GM21825 (cell line): ENCODE data around the gene CDKN3.
A peak's percentile ranks its signal among the peaks of the same experiment; 100 is the strongest.

ENCODE experiments used
- ATAC-seq: cut with Tn5 transposase; IDR thresholded peaks from one replicate; pipeline ENCODE4 v1.9.1; 2021; ENCODE audit warnings: mild to moderate bottlenecking, moderate library complexity; ENCODE audit not compliant: unreplicated experiment

The CDKN3 gene, protein sequence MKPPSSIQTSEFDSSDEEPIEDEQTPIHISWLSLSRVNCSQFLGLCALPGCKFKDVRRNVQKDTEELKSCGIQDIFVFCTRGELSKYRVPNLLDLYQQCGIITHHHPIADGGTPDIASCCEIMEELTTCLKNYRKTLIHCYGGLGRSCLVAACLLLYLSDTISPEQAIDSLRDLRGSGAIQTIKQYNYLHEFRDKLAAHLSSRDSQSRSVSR

DNA sequence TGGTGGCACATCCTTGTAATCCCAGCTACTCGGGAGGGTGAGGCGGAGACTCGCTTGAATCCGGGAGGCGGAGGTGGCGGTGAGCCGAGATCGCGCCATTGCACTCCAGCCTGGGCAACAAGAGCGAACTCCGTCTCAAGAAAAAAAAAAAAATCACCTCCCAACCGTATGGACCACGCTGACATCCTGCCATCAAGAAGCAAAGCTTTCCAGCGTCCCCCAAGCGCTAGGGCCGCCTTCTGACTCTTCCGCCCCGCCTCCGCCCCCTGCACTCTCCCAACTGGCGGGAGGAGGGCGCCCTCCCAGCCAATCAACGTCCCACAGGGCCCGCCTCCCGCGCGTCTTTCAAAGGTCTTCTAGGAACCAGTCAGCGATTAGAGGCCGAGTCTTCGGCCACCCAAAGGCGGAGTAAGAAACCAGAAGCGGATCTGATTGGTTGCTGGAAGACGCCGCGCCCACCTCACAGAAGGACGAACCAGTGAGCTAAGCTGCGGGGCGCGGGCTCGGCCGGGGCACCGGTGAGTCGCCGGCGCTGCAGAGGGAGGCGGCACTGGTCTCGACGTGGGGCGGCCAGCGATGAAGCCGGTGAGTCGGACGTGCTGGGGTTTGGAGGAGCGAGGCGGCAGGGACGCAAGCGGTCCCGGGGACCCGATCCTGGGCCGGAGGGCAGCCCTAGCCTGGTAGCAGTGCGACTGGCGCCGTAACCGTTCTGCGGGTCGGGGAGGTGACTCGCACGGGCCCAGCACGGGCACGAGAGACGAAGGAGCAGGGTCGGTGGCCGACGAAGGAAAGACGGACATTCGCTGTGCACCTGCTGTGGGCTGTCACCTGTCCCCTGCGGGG, at the start of gene CDKN3:
TSS of gene CDKN3 (plus strand) at position 515 of the 843 bp plus-strand sequence. CDS start at position 577, 62 bp downstream.
- peak; percentile 98 for ATAC-seq

DNA sequence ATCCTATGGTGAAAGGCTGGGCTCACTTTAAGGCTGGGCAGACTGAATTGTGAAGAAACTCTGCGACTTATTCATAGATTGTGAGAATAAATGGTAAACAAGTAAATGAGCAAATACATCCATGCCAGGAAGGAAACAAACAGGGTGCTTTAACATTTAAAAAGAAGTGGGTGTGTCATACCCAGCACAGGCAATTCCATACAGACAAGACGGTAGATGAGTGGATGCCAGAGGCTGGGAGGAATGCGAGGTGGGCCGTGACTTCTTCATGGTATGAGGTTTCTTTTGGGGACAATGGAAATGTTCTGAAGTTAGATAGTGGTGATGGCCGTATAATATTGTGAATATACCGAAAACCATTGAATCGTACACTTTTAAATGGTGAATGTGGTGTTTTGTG, 49.8 kb upstream of the CDKN3 start:
- no peak for ATAC-seq

DNA sequence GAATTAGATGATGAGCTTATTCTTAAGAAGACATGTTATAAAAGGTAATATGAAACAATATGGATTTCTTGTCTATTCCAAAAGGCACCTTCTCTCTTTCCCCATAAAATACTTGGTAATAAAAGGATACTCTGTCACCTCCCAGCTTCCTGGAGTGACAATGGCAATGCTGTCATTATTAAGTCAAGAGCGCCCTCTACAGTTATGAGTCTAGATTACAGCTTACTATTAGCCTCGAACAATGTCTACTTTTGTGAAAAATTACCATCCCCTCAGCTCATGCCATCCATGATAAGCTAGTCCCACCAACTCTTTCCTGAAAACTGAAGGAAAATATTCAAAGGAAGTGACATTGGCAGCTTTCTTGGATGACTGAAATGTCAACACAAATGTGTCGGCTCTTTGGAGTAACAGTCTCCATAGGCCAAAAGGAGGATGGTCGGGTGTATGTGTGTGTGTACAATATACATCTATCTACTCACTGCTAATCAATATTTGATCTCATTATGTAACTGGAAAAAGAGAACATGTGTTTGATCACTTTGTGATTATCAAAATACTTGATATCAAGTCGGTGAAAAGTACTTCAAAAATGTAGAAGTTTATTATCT, 48.7 kb upstream of the CDKN3 start:
- ATAC-seq: no peak

DNA sequence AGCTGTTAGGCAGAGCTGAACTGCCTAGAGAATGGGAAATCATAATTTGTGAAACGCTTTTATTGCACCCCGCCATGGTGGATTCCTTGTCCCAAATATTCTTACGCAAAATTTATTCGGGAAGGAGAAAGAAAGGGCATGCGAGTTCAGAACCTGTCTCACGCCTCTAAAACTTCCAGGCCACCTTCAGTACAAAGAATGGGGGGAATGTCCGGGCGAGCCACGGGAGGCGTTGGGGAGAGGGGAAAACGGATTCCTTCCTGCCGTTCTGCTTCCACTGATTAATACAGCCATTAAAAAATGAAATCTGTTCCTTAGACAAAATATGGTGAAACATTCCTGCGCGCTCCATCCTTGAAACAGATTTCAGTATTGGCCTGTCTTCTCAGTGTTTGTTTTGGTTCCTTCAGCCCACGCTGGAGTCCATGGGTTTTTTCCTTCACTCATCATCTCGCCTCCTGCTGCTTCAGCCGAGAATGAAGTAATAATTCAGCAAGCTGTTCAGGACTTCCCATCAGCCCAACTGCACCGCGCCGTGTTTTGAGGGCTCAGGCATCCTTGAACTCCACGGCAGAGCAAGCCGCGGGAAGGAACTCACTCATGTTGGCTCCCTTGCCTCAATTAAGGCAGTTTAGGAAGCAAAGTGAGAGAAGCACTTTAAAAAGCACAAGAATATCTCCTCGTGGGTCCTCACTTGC, 47.7 kb upstream of the CDKN3 start:
- no peak for ATAC-seq

DNA sequence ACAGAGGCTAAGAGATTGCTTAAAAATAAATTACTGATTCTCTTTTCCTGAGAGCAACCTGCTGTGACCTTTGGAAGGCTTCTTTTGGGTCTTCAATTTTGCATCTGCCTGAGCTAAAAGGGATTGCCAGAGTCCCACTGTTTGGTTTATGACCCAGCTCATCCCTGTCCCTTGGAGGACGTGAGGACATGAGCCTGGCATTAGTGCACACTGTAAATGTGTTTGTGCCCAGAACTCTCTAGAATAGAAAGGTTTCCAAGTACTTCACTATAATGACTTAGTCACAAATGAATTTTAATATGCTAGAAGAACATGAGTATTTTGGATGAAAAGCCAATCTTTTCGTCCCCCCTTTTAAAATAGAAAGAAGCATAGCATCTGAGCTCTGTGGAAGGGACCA, 47.1 kb upstream of the CDKN3 start:
- ATAC-seq: no peak

DNA sequence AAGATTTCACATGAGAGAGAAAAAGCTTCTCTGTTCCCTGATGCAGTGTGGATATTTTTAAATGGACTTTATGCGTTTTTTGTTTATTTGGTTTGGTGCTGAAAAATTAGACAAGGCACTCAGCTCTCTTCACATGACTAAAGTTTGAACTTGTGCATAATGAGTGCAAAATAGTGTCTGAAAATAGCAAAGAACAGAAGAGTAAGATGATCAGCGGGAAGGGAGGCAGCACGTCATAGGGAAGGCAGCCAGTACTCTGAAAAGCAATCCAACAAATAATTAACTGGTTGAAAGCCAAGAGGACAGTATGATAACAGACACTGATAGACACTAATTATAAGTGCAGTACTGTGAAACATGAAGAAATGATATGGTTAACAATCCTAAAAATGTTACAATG, 46.6 kb upstream of the CDKN3 start:
- ATAC-seq: no peak

DNA sequence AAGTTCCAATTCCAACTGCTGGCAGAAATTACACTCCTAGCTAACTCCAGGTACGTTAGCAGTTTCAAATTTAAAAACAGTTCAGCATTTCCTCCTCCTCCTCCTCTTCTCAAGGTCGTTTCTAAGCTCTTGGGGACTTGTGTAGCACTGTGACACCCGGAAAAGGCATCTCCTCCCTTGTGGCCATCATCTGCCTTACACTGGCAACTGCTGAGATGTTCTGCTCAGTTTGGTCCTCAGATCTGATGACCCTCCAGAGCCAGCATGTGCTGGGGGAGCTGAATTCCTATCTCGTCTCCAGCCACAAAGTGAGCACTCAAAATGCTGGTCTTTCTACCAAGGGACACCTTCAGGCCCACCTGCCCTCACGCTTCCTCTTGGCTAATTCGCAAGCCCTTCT, 43.5 kb upstream of the CDKN3 start:
- ATAC-seq: no peak

DNA sequence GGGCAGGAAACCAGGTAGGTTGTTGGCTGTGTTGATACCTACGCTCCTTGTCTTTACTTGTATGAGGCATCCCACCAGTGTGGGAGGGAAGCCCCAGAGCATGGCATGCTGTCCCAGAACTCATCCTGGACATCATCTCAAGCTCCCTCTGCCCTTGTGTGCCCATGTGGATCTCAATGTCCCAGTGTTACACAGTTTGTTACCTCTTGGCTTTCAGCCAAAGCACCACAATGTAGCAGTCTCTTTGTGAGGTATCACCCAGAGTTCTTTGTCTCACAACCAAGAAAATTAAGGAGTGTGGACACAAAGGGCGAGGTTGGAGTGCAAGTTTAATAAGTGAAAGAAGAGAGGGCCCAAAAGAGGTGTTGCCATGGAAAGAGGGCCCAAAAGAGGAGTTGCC, 43.1 kb upstream of the CDKN3 start:
- no peak for ATAC-seq

DNA sequence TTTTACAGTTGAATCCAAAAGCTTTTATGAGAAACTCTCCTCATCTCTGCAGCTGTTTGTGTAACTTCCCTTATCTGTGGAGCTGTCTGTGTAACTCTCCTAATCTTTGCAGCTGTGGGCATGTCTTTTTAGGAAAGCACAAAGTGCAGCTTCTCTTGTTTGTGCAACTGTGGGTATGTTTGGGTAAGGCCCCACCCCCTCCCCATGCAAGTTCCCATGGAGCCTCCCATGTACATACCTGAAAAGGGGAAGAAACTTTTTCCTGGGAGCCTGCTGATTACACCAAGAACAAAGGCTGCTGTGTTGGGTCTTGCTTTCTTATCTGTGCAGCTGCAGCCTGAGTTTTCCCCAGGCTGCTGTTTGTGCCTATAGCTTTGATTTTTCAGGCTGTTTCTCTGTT, 42.7 kb upstream of the CDKN3 start:
- no peak for ATAC-seq

DNA sequence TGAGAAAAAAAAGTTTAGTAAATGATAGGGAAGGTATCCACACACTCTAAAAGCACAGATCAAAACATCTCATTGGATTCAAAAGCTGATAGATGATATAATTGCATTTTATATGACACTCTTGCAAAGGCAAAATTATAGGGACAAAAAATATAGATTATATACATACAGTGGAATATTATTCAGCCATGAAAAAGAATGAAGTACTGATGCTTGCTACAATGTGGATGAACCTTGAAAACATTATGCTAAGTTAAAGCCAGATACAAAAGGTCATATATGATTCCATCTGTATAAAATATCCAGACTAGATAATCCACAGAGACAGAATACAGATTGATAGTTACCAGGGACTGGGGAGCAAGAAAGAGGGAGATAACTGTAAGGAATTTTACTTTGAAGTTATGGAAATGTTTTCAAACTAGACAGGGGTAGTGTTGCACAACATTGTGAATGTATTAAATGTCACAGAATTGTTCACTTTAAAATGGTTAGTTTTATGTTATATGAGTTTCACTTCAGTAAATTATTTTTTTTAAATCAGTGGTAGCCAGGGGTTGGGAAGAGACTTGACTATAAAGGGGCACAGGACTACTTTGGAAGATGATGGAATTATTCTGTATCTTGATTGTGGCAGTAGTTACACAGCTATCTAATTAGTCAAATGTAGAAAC, 41.7 kb upstream of the CDKN3 start:
- ATAC-seq: no peak

DNA sequence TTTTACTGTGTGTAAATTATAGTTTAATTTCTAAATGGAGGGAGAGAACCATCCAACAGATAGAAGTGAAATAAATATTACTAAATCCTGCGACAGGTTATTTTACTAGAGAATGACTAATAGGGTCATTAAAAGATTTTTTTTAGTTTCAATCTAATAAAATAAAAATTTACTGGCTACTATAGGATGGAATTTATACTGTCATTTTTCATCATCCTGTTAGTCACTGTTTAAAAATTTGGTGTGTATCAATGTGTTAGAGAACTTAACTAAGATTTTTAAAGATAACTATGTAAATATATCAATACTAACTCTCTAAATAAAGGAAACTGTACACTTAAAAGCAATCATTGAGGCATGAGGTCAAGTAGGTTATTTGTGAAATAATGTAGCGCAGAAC, 41.1 kb upstream of the CDKN3 start:
- no peak for ATAC-seq

DNA sequence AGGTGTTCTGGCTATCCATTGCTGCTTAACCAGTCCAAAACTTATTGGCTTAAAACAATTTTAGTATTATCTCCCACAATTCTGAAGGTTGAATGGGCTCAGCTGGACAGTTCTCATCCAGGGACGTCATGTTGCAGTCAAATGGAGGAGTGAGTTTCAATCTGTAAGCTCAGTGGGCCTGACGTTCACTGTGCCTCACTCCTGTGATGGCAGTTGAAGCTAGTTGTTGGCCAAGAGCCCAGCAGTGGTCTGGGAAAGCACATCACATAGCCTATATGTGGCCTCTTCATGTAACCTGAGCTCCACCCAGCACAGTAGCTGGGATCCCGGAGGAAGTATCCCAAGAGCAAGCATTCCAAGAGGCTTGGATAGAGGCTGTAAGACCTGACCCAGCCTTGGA, 40.6 kb upstream of the CDKN3 start:
- ATAC-seq: no peak

DNA sequence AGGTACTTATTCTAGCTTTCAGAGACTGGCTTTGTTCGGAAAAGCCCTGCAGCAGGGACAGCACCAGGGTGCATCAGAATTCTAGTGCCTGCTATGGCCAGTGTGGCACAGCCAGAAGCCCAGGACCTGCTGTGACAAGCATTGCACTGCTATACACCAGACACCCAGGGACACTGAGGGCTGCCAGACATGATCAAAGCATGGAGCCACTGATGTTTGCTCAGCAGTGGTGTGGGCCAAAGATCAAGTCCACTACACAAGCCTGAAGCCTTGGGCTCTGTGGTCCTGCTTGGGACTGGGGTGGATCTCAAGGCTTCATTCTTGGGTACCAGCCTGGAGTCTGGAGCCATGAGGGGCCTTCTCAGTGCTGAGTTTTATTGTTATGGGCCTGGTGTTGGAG, 36.1 kb upstream of the CDKN3 start:
- ATAC-seq: no peak

DNA sequence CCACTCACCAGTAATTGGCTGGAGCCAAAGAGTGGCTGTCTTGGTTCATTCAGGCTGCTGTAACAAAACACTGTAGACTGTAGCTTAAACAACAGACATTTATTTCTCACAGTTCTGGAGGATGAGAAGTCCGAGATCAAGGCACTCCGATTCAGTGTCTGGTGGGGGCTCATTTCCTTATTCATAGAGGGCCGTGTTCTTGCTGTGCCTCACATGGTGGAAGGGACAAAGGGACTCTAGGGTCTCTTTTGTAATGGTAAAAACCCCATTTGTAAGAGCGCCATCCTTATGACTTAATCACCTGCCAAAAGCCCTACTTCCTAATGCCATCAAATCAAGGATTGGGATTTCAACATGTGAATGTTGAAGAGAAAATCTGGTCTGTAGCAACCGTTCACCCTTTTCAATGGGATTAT, 34.7 kb upstream of the CDKN3 start:
- no peak for ATAC-seq

DNA sequence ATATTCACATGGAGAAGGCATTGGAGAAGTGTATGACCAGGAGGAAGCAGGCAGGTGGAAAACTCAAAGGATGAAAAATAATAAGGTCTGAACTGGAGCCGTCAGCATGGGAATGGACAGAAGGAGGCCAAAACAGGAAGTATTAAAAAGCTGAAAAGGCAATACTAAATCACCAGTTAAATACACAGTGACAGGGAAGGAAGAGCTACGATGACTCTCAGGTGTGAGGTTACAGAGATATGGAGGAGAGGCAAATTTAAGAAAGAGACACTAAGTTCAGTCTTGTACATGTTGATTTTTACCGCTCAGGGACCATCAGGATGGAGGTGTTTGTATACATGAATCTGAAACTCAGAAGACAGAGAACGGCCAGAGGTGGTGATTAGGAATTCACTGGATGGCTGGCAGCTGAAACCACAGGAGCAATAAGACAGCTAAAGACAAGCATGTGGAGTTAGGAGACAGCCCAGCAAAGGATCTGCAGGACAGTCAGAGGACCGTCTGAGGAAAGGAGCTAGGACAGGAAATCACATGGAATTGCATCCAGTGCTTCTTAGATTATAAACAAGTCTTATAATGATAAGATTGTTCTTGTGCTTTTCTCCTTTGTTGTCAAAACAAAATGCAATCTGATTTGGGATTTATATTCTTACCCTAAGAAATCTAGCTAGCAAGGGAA, 33.9 kb upstream of the CDKN3 start:
- ATAC-seq: no peak

DNA sequence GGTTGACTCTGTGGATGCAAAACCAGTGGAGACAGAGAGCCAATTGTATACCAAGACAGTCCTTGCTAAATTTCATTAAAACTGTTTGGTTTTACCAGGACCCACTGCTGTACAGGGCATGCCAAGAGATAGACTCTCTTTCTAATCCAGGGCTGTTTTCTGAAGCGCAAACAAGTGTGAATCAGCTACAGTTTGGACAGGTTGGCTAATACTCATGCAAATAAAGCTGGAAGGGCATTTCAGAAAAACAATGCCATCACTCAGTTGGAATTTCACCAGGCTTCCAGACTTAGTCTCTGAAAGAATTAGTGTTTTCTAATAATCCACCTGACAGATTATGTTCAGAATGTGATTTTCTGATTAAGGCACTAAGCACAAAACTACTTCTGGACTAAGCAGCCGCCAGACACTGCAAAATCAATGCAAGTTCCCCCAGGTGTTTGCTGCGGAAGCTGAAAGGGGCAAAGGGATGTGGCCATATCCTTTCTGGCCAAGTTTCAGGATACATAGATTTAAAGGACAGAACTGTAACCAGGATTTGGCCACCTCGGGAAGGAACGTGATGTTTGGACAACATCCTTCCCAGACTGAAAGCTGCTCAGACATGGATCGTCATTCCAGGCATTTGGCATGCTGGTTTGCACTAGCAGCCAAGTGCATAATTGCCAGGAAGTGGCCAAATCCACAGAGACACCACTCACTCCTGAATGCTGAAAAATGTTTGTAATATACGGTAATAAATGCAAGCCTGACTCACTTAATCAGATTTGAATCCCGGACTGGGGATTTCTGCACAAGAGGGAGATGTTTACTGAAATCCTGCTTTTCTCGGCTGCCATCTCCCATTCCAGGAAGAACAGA, 32.0 kb upstream of the CDKN3 start:
- ATAC-seq: no peak

DNA sequence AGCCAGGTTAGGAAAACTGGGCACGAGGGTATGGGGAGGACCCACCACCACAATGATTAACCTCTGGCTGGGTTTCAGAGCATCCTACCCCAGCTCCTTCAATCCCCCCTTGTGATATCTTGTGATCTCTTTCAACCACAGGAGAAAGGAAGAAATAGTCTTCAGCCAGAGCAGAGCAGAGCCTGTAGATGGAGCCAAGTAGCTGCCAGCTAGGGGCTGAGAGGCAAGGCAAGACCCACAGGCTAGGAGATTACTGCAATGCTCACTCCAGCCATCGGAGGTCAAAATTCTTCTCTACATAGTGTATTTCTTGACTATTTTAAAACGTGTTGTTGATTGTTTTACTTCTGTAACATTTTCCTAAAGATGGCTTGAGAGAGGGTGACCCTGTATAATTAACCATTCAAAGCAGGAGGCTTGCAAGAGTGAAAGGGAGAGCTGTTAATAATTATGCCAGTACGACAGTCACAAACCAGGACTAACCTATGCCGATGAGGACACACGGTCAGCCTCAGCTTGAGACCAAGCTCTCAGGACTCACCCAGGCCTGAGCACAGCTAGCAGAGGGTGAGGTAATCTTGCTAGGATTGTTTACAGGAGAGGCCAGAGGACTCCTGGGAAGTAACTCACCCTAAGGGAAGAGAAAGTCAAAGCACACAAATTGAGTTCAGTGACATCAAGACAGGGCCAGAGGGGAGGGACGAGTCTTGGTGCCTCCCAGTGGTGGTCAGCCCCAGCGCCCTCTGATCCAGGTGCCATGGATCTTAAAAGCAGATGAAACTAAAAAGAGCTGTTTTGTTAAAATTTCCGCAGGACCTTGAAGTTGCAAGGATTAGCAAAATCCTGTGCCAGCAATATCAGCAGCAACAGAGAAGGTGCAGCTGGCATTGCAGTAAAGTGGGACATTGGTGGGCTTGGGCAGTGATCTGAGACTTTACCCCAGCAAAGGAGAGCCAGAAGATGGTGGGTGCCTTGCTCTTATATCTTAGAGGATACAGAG, 29.8 kb upstream of the CDKN3 start:
- peak; percentile 64 for ATAC-seq

DNA sequence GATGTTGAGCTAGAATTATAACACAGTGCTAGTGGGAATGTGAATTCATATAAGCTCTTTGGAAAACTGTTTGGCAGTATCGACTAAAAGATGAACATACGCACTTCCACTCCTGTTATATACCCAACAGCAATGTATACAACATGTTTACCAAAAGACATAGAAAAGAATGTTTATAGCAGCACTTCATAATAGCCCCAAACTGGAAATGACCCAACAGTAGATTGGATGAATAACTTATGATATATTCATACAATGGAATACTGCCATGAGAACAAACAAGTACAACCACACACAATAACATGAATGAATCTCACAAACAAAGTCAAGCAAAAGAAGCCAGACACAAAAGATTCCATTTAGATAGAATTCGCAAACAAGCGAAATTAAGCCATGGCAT, 28.5 kb upstream of the CDKN3 start:
- ATAC-seq: no peak
